ENCODE results near the gene GPR180.
A peak's percentile ranks its signal among the peaks of the same experiment; 100 is the strongest.

The GPR180 gene

GRCh38 chr13:94656176-94656575, 54.5 kb downstream of the GPR180 start:
- no peak overlapping the region for H3K4me3 ChIP-seq (ENCODE audit: low read depth, low read length)
- no peaks in the 10 kb centered on the region for H3K27me3 ChIP-seq (ENCODE audit: control insufficient read depth, insufficient read depth, low read length)
- no peak overlapping the region for H3K9ac ChIP-seq (ENCODE audit: low read depth, low read length)
- H3K27ac ChIP-seq (ENCODE audit: low read depth, low read length) = peak overlapping the region; percentile 59
- H3K4me1 ChIP-seq (ENCODE audit: control insufficient read depth, insufficient read depth, low read length) = peaks cover 16% of the 10 kb centered on the region
- no peaks in the 10 kb centered on the region for H3K9me3 ChIP-seq (ENCODE audit: control insufficient read depth, insufficient read depth, low read length)
- no peaks in the 10 kb centered on the region for H3K36me3 ChIP-seq (ENCODE audit: control insufficient read depth, insufficient read depth, low read length)

GRCh38 chr13:94656766-94657165, 55.1 kb downstream of the GPR180 start:
- peaks cover 22% of the 10 kb centered on the region for H3K4me1 ChIP-seq (ENCODE audit: control insufficient read depth, insufficient read depth, low read length)
- no peak overlapping the region for H3K4me3 ChIP-seq (ENCODE audit: low read depth, low read length)
- H3K27ac ChIP-seq (ENCODE audit: low read depth, low read length) = peak overlapping the region; percentile 36
- no peaks in the 10 kb centered on the region for H3K36me3 ChIP-seq (ENCODE audit: control insufficient read depth, insufficient read depth, low read length)
- H3K9me3 ChIP-seq (ENCODE audit: control insufficient read depth, insufficient read depth, low read length) = no peaks in the 10 kb centered on the region
- no peaks in the 10 kb centered on the region for H3K27me3 ChIP-seq (ENCODE audit: control insufficient read depth, insufficient read depth, low read length)
- no peak overlapping the region for H3K9ac ChIP-seq (ENCODE audit: low read depth, low read length)

GRCh38 chr13:94657167-94657566, 55.5 kb downstream of the GPR180 start:
- Histone ChIP-seq H3K36me3 (ENCODE audit: control insufficient read depth, insufficient read depth, low read length) (no peaks in the 10 kb centered on the region), H3K9ac (ENCODE audit: low read depth, low read length) (no peak overlapping the region), H3K27me3 (ENCODE audit: control insufficient read depth, insufficient read depth, low read length) (no peaks in the 10 kb centered on the region), H3K9me3 (ENCODE audit: control insufficient read depth, insufficient read depth, low read length) (no peaks in the 10 kb centered on the region), H3K4me3 (ENCODE audit: low read depth, low read length) (no peak overlapping the region), H3K27ac (ENCODE audit: low read depth, low read length) (peak overlapping the region; percentile 36), H3K4me1 (ENCODE audit: control insufficient read depth, insufficient read depth, low read length) (peaks cover 26% of the 10 kb centered on the region)

GRCh38 chr13:94658926-94659597, 57.4 kb downstream of the GPR180 start:
- H3K4me1 ChIP-seq (ENCODE audit: control insufficient read depth, insufficient read depth, low read length) = peaks cover 36% of the 10 kb centered on the region
- H3K9ac ChIP-seq (ENCODE audit: low read depth, low read length) = no peak overlapping the region
- H3K36me3 ChIP-seq (ENCODE audit: control insufficient read depth, insufficient read depth, low read length) = no peaks in the 10 kb centered on the region
- no peak overlapping the region for H3K27ac ChIP-seq (ENCODE audit: low read depth, low read length)
- no peak overlapping the region for H3K4me3 ChIP-seq (ENCODE audit: low read depth, low read length)
- no peaks in the 10 kb centered on the region for H3K9me3 ChIP-seq (ENCODE audit: control insufficient read depth, insufficient read depth, low read length)
- peaks cover 8% of the 10 kb centered on the region; the same call in 1 of the 2 replicates for H3K27me3 ChIP-seq (ENCODE audit: control insufficient read depth, insufficient read depth, low read length)

- H3K27me3 ChIP-seq (ENCODE audit: control insufficient read depth, insufficient read depth, low read length) = peaks cover 8% of the 10 kb centered on the region; the same call in 1 of the 2 replicates
- H3K4me3 ChIP-seq (ENCODE audit: low read depth, low read length) = no peak overlapping the region
- H3K36me3 ChIP-seq (ENCODE audit: control insufficient read depth, insufficient read depth, low read length) = no peaks in the 10 kb centered on the region
- H3K27ac ChIP-seq (ENCODE audit: low read depth, low read length) = no peak overlapping the region
- H3K4me1 ChIP-seq (ENCODE audit: control insufficient read depth, insufficient read depth, low read length) = peaks cover 36% of the 10 kb centered on the region
- no peaks in the 10 kb centered on the region for H3K9me3 ChIP-seq (ENCODE audit: control insufficient read depth, insufficient read depth, low read length)
- no peak overlapping the region for H3K9ac ChIP-seq (ENCODE audit: low read depth, low read length)
Observed at GRCh38 chr13:94659598-94659946, 57.9 kb downstream of the GPR180 start.

GRCh38 chr13:94660695-94661326, 59.2 kb downstream of the GPR180 start:
- Histone ChIP-seq H3K27me3 (ENCODE audit: control insufficient read depth, insufficient read depth, low read length) (peaks cover 8% of the 10 kb centered on the region; the same call in 1 of the 2 replicates), H3K36me3 (ENCODE audit: control insufficient read depth, insufficient read depth, low read length) (no peaks in the 10 kb centered on the region), H3K4me3 (ENCODE audit: low read depth, low read length) (no peak overlapping the region), H3K4me1 (ENCODE audit: control insufficient read depth, insufficient read depth, low read length) (peaks cover 36% of the 10 kb centered on the region), H3K27ac (ENCODE audit: low read depth, low read length) (peak overlapping the region; percentile 2), H3K9ac (ENCODE audit: low read depth, low read length) (no peak overlapping the region), H3K9me3 (ENCODE audit: control insufficient read depth, insufficient read depth, low read length) (no peaks in the 10 kb centered on the region)

GRCh38 chr13:94661406-94661805, 59.7 kb downstream of the GPR180 start:
- peak overlapping the region; percentile 60 for H3K27ac ChIP-seq (ENCODE audit: low read depth, low read length)
- no peak overlapping the region for H3K9ac ChIP-seq (ENCODE audit: low read depth, low read length)
- no peaks in the 10 kb centered on the region for H3K36me3 ChIP-seq (ENCODE audit: control insufficient read depth, insufficient read depth, low read length)
- H3K4me3 ChIP-seq (ENCODE audit: low read depth, low read length) = no peak overlapping the region
- no peaks in the 10 kb centered on the region for H3K9me3 ChIP-seq (ENCODE audit: control insufficient read depth, insufficient read depth, low read length)
- H3K27me3 ChIP-seq (ENCODE audit: control insufficient read depth, insufficient read depth, low read length) = peaks cover 8% of the 10 kb centered on the region; the same call in 1 of the 2 replicates
- peaks cover 36% of the 10 kb centered on the region for H3K4me1 ChIP-seq (ENCODE audit: control insufficient read depth, insufficient read depth, low read length)

GRCh38 chr13:94662274-94662945, 60.8 kb downstream of the GPR180 start:
- Histone ChIP-seq H3K9ac (ENCODE audit: low read depth, low read length) (peak overlapping the region; percentile 11; the same call in 1 of the 2 replicates), H3K4me1 (ENCODE audit: control insufficient read depth, insufficient read depth, low read length) (peaks cover 33% of the 10 kb centered on the region)

GRCh38 chr13:94664889-94665288, 63.2 kb downstream of the GPR180 start:
- Histone ChIP-seq H3K9ac (ENCODE audit: low read depth, low read length) (no peak overlapping the region), H3K4me3 (ENCODE audit: low read depth, low read length) (no peak overlapping the region), H3K27me3 (ENCODE audit: control insufficient read depth, insufficient read depth, low read length) (peaks cover 8% of the 10 kb centered on the region; the same call in 1 of the 2 replicates), H3K9me3 (ENCODE audit: control insufficient read depth, insufficient read depth, low read length) (no peaks in the 10 kb centered on the region), H3K27ac (ENCODE audit: low read depth, low read length) (no peak overlapping the region), H3K4me1 (ENCODE audit: control insufficient read depth, insufficient read depth, low read length) (peaks cover 26% of the 10 kb centered on the region), H3K36me3 (ENCODE audit: control insufficient read depth, insufficient read depth, low read length) (no peaks in the 10 kb centered on the region)

More at GRCh38 chr13:94662274-94662945, 60.8 kb downstream of the GPR180 start:
- H3K36me3 ChIP-seq (ENCODE audit: control insufficient read depth, insufficient read depth, low read length) = no peaks in the 10 kb centered on the region
- H3K27ac ChIP-seq (ENCODE audit: low read depth, low read length) = no peak overlapping the region
- no peak overlapping the region for H3K4me3 ChIP-seq (ENCODE audit: low read depth, low read length)
- H3K27me3 ChIP-seq (ENCODE audit: control insufficient read depth, insufficient read depth, low read length) = peaks cover 8% of the 10 kb centered on the region; the same call in 1 of the 2 replicates
- H3K9me3 ChIP-seq (ENCODE audit: control insufficient read depth, insufficient read depth, low read length) = no peaks in the 10 kb centered on the region

- H3K27ac ChIP-seq (ENCODE audit: low read depth, low read length) = no peak overlapping the region
- H3K36me3 ChIP-seq (ENCODE audit: control insufficient read depth, insufficient read depth, low read length) = no peaks in the 10 kb centered on the region
- H3K4me3 ChIP-seq (ENCODE audit: low read depth, low read length) = no peak overlapping the region
- H3K4me1 ChIP-seq (ENCODE audit: control insufficient read depth, insufficient read depth, low read length) = peaks cover 20% of the 10 kb centered on the region
- no peaks in the 10 kb centered on the region for H3K9me3 ChIP-seq (ENCODE audit: control insufficient read depth, insufficient read depth, low read length)
- H3K9ac ChIP-seq (ENCODE audit: low read depth, low read length) = no peak overlapping the region
- H3K27me3 ChIP-seq (ENCODE audit: control insufficient read depth, insufficient read depth, low read length) = peaks cover 8% of the 10 kb centered on the region; the same call in 1 of the 2 replicates
Observed at GRCh38 chr13:94666065-94666464, 64.4 kb downstream of the GPR180 start.

- H3K27ac ChIP-seq (ENCODE audit: low read depth, low read length) = no peak overlapping the region
- peaks cover 8% of the 10 kb centered on the region; the same call in 1 of the 2 replicates for H3K27me3 ChIP-seq (ENCODE audit: control insufficient read depth, insufficient read depth, low read length)
- no peak overlapping the region for H3K9ac ChIP-seq (ENCODE audit: low read depth, low read length)
- H3K4me3 ChIP-seq (ENCODE audit: low read depth, low read length) = no peak overlapping the region
- H3K4me1 ChIP-seq (ENCODE audit: control insufficient read depth, insufficient read depth, low read length) = peaks cover 10% of the 10 kb centered on the region
- H3K9me3 ChIP-seq (ENCODE audit: control insufficient read depth, insufficient read depth, low read length) = no peaks in the 10 kb centered on the region
- H3K36me3 ChIP-seq (ENCODE audit: control insufficient read depth, insufficient read depth, low read length) = no peaks in the 10 kb centered on the region
Observed at GRCh38 chr13:94667190-94667589, 65.5 kb downstream of the GPR180 start.
